D721Med (cell line): ENCODE measurements around the gene CD276.
"Not testable (repeated sequence)": the region's sequence is repeated elsewhere in the genome, so short reads cannot be mapped to it uniquely, and the experiment has no call there.

ENCODE experiments used
- DNase-seq: peaks from one replicate; pipeline ENCODE4 v3.0.0; 2011; ENCODE audit warnings: low spot score; ENCODE audit not compliant: insufficient read length
- FAIRE-seq: peaks from 2 replicates; lab custom pipeline; 2011; peaks lifted over from hg19 to GRCh38; lab: Jason Lieb, UNC
- CTCF ChIP-seq: IDR thresholded peaks from 2 replicates; pipeline ENCODE4 v1.5.1; 2012; ENCODE audit warnings: mild to moderate bottlenecking, control low read depth; ENCODE audit not compliant: insufficient read depth; ENCODE audit errors: missing control alignments

CD276 gene

GRCh38 chr15:73723191-73723590, 39.0 kb downstream of the CD276 start:
- DNase-seq (no peak), FAIRE-seq (no peak)
- no peak for TF ChIP-seq CTCF

GRCh38 chr15:73724212-73724611, 40.0 kb downstream of the CD276 start:
- DNase-seq (no peak), FAIRE-seq (no peak)
- no peak for TF ChIP-seq CTCF

- no peak for DNase-seq
- no peak for FAIRE-seq
- no peak for TF ChIP-seq CTCF
These were observed 43.3 kb downstream of the CD276 start for GRCh38 chr15:73727330-73727976.

- not testable (repeated sequence) for FAIRE-seq, DNase-seq
These were observed 47.9 kb downstream of the CD276 start for GRCh38 chr15:73732051-73732450.

GRCh38 chr15:73732930-73733329, 48.7 kb downstream of the CD276 start:
- no peak for TF ChIP-seq CTCF
- no peak for DNase-seq

GRCh38 chr15:73737535-73737934, 53.4 kb downstream of the CD276 start:
- no peak for TF ChIP-seq CTCF
- no peak for FAIRE-seq
- no peak for DNase-seq

More at GRCh38 chr15:73732930-73733329, 48.7 kb downstream of the CD276 start:
- no peak for FAIRE-seq

- TF ChIP-seq CTCF, result no peak
- DNase-seq (no peak), FAIRE-seq (no peak)
These were observed 56.2 kb downstream of the CD276 start for GRCh38 chr15:73740152-73741048.
